B cell (primary cell): ENCODE data around the gene PAX2. TPM values are rescaled to one million over a fixed set of nuclear protein-coding genes. Genes with fewer than 3 reads are reported as not detected.

Experiments
- ATAC-seq: fragments of 200-7000 bp; cut with Tn5 transposase; one replicate; pipeline ENCODE4 v1.10.0; 2021; ENCODE audit warnings: low read depth, mild to moderate bottlenecking, moderate number of reproducible peaks, moderate library complexity
- CTCF ChIA-PET: fragments of 350-600 bp; sonication (Branson Sonifier 250); formaldehyde crosslinking; loops from one replicate; lab custom pipeline; 2021; ENCODE audit warnings: antibody characterized with exemption, inconsistent platforms; lab: Charles Lee
- POLR2A ChIA-PET: fragments of 350-600 bp; sonication (Branson Sonifier 250); formaldehyde crosslinking; loops from one replicate; lab custom pipeline; 2021; ENCODE audit warnings: antibody characterized with exemption; lab: Charles Lee
- DNase-seq: peaks from one replicate; pipeline ENCODE4 v3.0.0; 2013
- H2AFZ ChIP-seq: 2 replicates; pipeline ENCODE4 v1.6.1; 2012; ENCODE audit warnings: mild to moderate bottlenecking, low read depth, low read length; ENCODE audit not compliant: insufficient read depth, poor library complexity, severe bottlenecking
- H3K27ac ChIP-seq, 2 donors: 1 replicate in 1 of 2; 2 replicates in 1 of 2; pipeline ENCODE4 v1.5.1; 2012 to 2013; ENCODE audit warnings: low read length in 2 of 2, mild to moderate bottlenecking in 2 of 2, moderate library complexity in 1 of 2
- H3K27me3 ChIP-seq, 4 experiments: fragments of 200-600 bp in 1 of 4; sonication (generic) in 1 of 4; replicated peaks in 1 of 4; 1 replicate in 2 of 4; 2 replicates in 2 of 4; pipeline versions ENCODE4 v1.6.1 to v1.7.0; 2013 to 2016; ENCODE audit warnings: low read length in 3 of 4, mild to moderate bottlenecking in 2 of 4, mixed read lengths in 1 of 4, moderate library complexity in 1 of 4; ENCODE audit not compliant: insufficient read depth in 4 of 4, control insufficient read depth in 3 of 4; ENCODE audit errors: control extremely low read depth in 1 of 4
- H3K36me3 ChIP-seq, 2 experiments: replicated peaks in 1 of 2; 1 replicate in 1 of 2; 2 replicates in 1 of 2; pipeline versions ENCODE4 v1.6.1 to v1.7.1; 2013; ENCODE audit warnings: low read length in 1 of 2; ENCODE audit not compliant: insufficient read depth in 2 of 2, control insufficient read depth in 1 of 2; ENCODE audit errors: control extremely low read depth in 1 of 2, extremely low read depth in 1 of 2
- H3K4me1 ChIP-seq, 2 donors: fragments of 200-600 bp in 1 of 2; sonication (generic) in 1 of 2; 1 replicate in 1 of 2; 2 replicates in 1 of 2; pipeline versions ENCODE4 v1.5.1 to v1.6.1; 2013 to 2017; ENCODE audit warnings: low read length in 2 of 2; ENCODE audit not compliant: control insufficient read depth in 2 of 2, insufficient read depth in 2 of 2
- H3K4me2 ChIP-seq: replicated peaks from 2 replicates; pipeline ENCODE3; 2012; ENCODE audit warnings: mild to moderate bottlenecking, low read depth, low read length; ENCODE audit not compliant: poor library complexity, severe bottlenecking
- H3K4me3 ChIP-seq, 5 experiments: fragments of 200-600 bp in 1 of 5; sonication (generic) in 1 of 5; 1 replicate in 3 of 5; 2 replicates in 2 of 5; pipeline versions ENCODE4 v1.5.1 to v1.7.0; 2011 to 2016; ENCODE audit warnings: low read length in 4 of 5, mild to moderate bottlenecking in 4 of 5, low read depth in 2 of 5, control low read depth in 1 of 5, moderate library complexity in 1 of 5; ENCODE audit not compliant: insufficient read depth in 1 of 5; ENCODE audit errors: control extremely low read depth in 1 of 5, extremely low read depth in 1 of 5
- H3K79me2 ChIP-seq: fragments of 200-600 bp; sonication (generic); one replicate; pipeline ENCODE4 v1.6.0; 2016; ENCODE audit warnings: low read length; ENCODE audit not compliant: control insufficient read depth, insufficient read depth
- H3K9ac ChIP-seq: fragments of 200-600 bp; sonication (generic); 2 replicates; pipeline ENCODE4 v1.6.1; 2017; ENCODE audit warnings: mild to moderate bottlenecking, low read length, moderate library complexity
- H3K9me3 ChIP-seq, 3 donors: one replicate each; pipeline versions ENCODE4 v1.6.1 to v1.7.1; 2013; ENCODE audit warnings: low read length in 2 of 3; ENCODE audit not compliant: control insufficient read depth in 2 of 3, insufficient read depth in 1 of 3; ENCODE audit errors: control extremely low read depth in 1 of 3
- H4K20me1 ChIP-seq: 2 replicates; pipeline ENCODE4 v1.6.0; 2012; ENCODE audit warnings: mild to moderate bottlenecking, low read length; ENCODE audit not compliant: insufficient read depth, control insufficient read depth, poor library complexity, severe bottlenecking
- H3K27ac Mint-ChIP-seq: one replicate; pipeline ENCODE4 v1.8.0; 2021; ENCODE audit warnings: mixed read lengths
- H3K27me3 Mint-ChIP-seq: one replicate; pipeline ENCODE4 v1.8.0; 2021; ENCODE audit warnings: mixed read lengths
- H3K4me1 Mint-ChIP-seq: one replicate; pipeline ENCODE4 v1.8.0; 2021; ENCODE audit warnings: mixed read lengths
- H3K4me3 Mint-ChIP-seq: one replicate; pipeline ENCODE4 v1.8.0; 2021; ENCODE audit warnings: mixed read lengths
- H3K9me3 Mint-ChIP-seq: one replicate; pipeline ENCODE4 v1.8.0; 2022; ENCODE audit warnings: mixed read lengths; ENCODE audit not compliant: insufficient read depth
- EZH2 ChIP-seq: IDR thresholded peaks from 2 replicates; pipeline ENCODE4 v1.6.1; 2012; ENCODE audit warnings: borderline replicate concordance, low read depth, mild to moderate bottlenecking, moderate library complexity, low read length; ENCODE audit not compliant: insufficient read depth, poor library complexity, severe bottlenecking
- WGBS: methylation state at CpG from one replicate; pipeline ENCODE4 v1.1.5; 2013; ENCODE audit warnings: missing lambda C conversion rate; ENCODE audit not compliant: insufficient coverage; 5-methylcytosine and 5-hydroxymethylcytosine counted together
- intact Hi-C: fragments of 100-400 bp; cut with micrococcal nuclease; formaldehyde crosslinking; loops from one replicate; pipeline ENCODE4 v1.10.0; 2022
- polyA plus RNA-seq: library from polyadenylated mRNA; depleted of rRNA; stranded (reverse); fragments of >200 nt; gene quantifications from 2 replicates; pipeline ENCODE4 v1.2.3, GENCODE V29; 2012
- total RNA-seq, 2 donors: library from RNA; stranded (reverse); fragments of 120-200 nt in 1 of 2; gene quantifications; 1 replicate in 1 of 2; 2 replicates in 1 of 2; pipeline versions ENCODE4 v1.2.3 to v1.2.4, GENCODE V29; 2013 to 2022
- TF ChIP-seq, protein P1 (sequence below): fragments of 200-600 bp; IDR thresholded peaks from one replicate; pipeline ENCODE4 v1.8.0; 2022; ENCODE audit warnings: antibody characterized with exemption, mild to moderate bottlenecking

The PAX2 gene
- total and polyA plus RNA-seq, 2 donors (not counting 1 experiment from before 2014, with no cell fraction given), result 0.12 TPM; not detected in 1

DNA sequence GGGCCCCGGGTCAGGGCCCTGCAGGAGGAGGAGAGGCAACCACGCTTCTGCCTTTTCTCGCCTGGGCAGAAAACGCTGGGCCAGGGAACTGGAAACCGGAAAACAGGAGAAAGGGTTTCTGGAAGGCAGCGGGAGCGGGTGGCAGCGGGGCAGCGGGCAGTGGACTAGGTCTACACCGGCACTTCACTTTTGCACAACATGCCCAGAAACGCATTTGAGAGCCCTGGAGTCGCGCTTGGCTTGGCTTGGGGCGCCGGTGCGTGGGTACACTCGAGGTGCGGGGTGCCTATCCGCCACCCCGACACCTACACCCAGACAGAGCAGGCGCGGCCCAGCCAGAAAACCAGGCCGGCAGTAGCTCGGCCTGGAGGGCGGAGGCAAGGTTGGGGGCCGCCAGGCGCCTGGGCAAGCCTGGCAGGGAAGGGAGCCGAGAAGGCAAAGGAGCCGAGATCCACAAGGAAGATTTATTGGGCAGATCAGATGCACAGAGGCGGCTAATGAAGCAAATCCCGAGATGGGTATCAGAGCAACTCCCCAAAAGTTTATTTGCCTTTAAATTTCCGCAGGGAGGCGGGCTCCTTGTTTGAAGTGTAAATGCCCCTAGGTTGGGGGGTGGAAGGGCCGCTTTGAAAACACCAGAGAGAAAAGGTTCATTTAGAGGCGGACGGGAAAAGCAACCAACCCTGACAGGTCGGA is 3.2 kb upstream of the PAX2 start:
- CTCF ChIA-PET, result interaction anchor here (0.7 to 2.9 kb wide), 5 partner anchors 15 to 1966 kb away, joined by 3 to 17 read pairs (median 3); no protein-coding TSS in a partner anchor
- TF ChIP-seq, protein P1, sequence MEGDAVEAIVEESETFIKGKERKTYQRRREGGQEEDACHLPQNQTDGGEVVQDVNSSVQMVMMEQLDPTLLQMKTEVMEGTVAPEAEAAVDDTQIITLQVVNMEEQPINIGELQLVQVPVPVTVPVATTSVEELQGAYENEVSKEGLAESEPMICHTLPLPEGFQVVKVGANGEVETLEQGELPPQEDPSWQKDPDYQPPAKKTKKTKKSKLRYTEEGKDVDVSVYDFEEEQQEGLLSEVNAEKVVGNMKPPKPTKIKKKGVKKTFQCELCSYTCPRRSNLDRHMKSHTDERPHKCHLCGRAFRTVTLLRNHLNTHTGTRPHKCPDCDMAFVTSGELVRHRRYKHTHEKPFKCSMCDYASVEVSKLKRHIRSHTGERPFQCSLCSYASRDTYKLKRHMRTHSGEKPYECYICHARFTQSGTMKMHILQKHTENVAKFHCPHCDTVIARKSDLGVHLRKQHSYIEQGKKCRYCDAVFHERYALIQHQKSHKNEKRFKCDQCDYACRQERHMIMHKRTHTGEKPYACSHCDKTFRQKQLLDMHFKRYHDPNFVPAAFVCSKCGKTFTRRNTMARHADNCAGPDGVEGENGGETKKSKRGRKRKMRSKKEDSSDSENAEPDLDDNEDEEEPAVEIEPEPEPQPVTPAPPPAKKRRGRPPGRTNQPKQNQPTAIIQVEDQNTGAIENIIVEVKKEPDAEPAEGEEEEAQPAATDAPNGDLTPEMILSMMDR, result no peak
- TF ChIP-seq EZH2, result no peak
- Histone ChIP-seq H3K9me3 (peaks cover 0 to 57% (median 0%) of the 10 kb centered on the region in 3 donors), H3K79me2 (no peaks in the 10 kb centered on the region), H3K27me3 (peaks cover 0 to 95% (median 71%) of the 10 kb centered on the region in 4 experiments), H3K4me2 (peak overlapping the region; percentile 65), H2AFZ (no peak overlapping the region), H3K9ac (no peak overlapping the region), H3K36me3 (no peaks in the 10 kb centered on the region), H3K4me1 (peaks cover 69 to 92% of the 10 kb centered on the region in 2 donors), H4K20me1 (no peaks in the 10 kb centered on the region), H3K4me3 (no peak overlapping the region), H3K27ac (no peak overlapping the region)
- intact Hi-C loops, result loop anchor here (5.0 to 10.0 kb wide), 3 partner anchors 310 to 483 kb away; partner anchors contain the start of genes LBX1 and TLX1
- Mint-ChIP-seq H3K4me3 (peak overlapping the region; percentile 52), H3K4me1 (peaks cover 59% of the 10 kb centered on the region), H3K9me3 (no peaks in the 10 kb centered on the region), H3K27ac (no peak overlapping the region), H3K27me3 (peaks cover 80% of the 10 kb centered on the region)
- WGBS, result 9% methylated on average over 33 of the region's 37 CpGs
- POLR2A ChIA-PET, result no interaction called here
- ATAC-seq, result no peak
- peak; percentile 42 for DNase-seq

DNA sequence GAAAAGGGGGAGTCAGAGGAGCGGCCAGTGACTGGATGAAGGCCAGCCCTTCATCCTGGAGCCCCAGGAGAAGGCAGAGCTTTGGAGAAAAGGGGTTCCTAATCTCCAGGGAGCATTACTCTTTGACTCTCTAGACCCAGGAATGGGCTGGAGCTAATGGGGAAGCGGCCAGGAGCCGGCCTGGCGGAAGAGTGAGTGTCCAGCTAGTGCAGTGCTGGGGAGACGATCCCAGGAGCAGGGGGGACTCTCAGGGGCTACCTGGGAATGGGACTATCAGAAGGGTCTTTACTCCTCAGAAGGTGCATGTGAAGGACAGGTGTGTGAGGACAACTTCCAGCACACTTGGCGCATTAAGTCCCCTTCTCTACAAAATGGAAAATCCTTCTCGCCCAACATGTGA is 2.4 kb upstream of the PAX2 start:
- Mint-ChIP-seq H3K4me1 (peaks cover 57% of the 10 kb centered on the region), H3K9me3 (no peaks in the 10 kb centered on the region), H3K4me3 (peak overlapping the region; percentile 66), H3K27me3 (peaks cover 78% of the 10 kb centered on the region), H3K27ac (no peak overlapping the region)
- peaks cover 0 to 50% (median 0%) of the 10 kb centered on the region in 3 donors for H3K9me3 ChIP-seq
- no peaks in the 10 kb centered on the region for H4K20me1 ChIP-seq
- no peak overlapping the region for H3K27ac ChIP-seq
- H3K79me2 ChIP-seq, result no peaks in the 10 kb centered on the region
- TF ChIP-seq, protein P1, result no peak
- no peak for TF ChIP-seq EZH2
- POLR2A ChIA-PET, result no interaction called here
- H3K36me3 ChIP-seq, result no peaks in the 10 kb centered on the region
- no peak overlapping the region for H3K4me3 ChIP-seq
- peaks cover 0 to 94% (median 73%) of the 10 kb centered on the region in 4 experiments for H3K27me3 ChIP-seq
- intact Hi-C loops, result loop anchor here (1.0 to 10.0 kb wide), 4 partner anchors 72 to 482 kb away; partner anchors contain the start of genes LBX1 and TLX1
- peaks cover 67 to 89% of the 10 kb centered on the region in 2 donors for H3K4me1 ChIP-seq
- H3K9ac ChIP-seq, result no peak overlapping the region
- peak overlapping the region; percentile 65 for H3K4me2 ChIP-seq
- ATAC-seq (no peak), DNase-seq (peak; percentile 27)
- CTCF ChIA-PET, result interaction anchor here (0.6 to 2.9 kb wide), 11 partner anchors 11 to 696 kb away, joined by 3 to 17 read pairs (median 3); no protein-coding TSS in a partner anchor
- 20% methylated on average over 2 of the region's 7 CpGs for WGBS
- no peak overlapping the region for H2AFZ ChIP-seq
